Right lobe of liver (tissue), 4 donors: ENCODE data around the gene MYO1D.

Experiments used
- POLR2A ChIP-seq: fragments of 450-650 bp; IDR thresholded peaks from one replicate; pipeline ENCODE4 v1.6.1; 2017; ENCODE audit warnings: antibody characterized with exemption, mild to moderate bottlenecking
- TF ChIP-seq, protein P1 (sequence below), 4 donors: fragments of 200-600 bp in 3 of 4; fragments of 450-650 bp in 1 of 4; IDR thresholded peaks; one replicate each; pipeline versions ENCODE4 v1.5.1 to v1.8.0; 2016 to 2022; ENCODE audit warnings: antibody characterized with exemption in 4 of 4, mild to moderate bottlenecking in 2 of 4
- donor health status: DM: no; HTN: no; CAD: no.
- donor health status: DM: no; HTN: no; CAD: no.
- donor health status: DM: no; HTN: yes; CAD: no.

DNA sequence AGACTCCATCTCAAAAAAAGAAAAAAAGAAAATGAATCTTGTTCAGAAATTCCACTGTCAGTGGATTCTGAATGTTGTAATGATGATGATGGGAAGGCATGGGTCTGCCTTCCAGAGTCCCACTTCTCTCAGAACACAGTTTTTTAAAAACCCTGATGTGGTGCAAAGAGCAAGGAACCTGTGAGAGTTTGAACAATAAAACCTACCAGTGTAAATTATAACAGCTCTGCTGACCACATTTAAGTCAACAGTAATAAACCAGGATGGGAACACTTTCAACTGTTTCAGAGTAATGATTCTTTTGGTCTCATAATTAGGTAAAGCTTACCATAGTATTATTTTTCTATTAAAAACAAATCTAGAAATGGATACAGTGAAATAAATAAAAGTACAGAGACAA, 99.0 kb downstream of the MYO1D start:
- TF ChIP-seq POLR2A = no peak
- TF ChIP-seq, protein P1, sequence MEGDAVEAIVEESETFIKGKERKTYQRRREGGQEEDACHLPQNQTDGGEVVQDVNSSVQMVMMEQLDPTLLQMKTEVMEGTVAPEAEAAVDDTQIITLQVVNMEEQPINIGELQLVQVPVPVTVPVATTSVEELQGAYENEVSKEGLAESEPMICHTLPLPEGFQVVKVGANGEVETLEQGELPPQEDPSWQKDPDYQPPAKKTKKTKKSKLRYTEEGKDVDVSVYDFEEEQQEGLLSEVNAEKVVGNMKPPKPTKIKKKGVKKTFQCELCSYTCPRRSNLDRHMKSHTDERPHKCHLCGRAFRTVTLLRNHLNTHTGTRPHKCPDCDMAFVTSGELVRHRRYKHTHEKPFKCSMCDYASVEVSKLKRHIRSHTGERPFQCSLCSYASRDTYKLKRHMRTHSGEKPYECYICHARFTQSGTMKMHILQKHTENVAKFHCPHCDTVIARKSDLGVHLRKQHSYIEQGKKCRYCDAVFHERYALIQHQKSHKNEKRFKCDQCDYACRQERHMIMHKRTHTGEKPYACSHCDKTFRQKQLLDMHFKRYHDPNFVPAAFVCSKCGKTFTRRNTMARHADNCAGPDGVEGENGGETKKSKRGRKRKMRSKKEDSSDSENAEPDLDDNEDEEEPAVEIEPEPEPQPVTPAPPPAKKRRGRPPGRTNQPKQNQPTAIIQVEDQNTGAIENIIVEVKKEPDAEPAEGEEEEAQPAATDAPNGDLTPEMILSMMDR (IDR thresholded peaks at IDR 0.05) = no peak
